ENCODE data around the gene ASB12.
A peak's percentile ranks its signal among the peaks of the same experiment; 100 is the strongest.

The ASB12 gene

GRCh38 chrX:64204701-64205440 lies 25.5 kb downstream of the ASB12 start:
- Histone ChIP-seq H4K12ac (ENCODE audit: low read depth, low read length) (no peak overlapping the region), H3K27ac (ENCODE audit: low read depth, low read length) (no peak overlapping the region), H4K8ac (ENCODE audit: low read depth, low read length) (peak overlapping the region; percentile 70), H2BK12ac (ENCODE audit: low read length) (no peak overlapping the region), H3K4me2 (ENCODE audit: low read length) (peak overlapping the region; percentile 89), H3K14ac (ENCODE audit: low read length) (peak overlapping the region; percentile 5), H3K4ac (ENCODE audit: low read depth, low read length) (no peak overlapping the region), H3K4me1 (ENCODE audit: control insufficient read depth in 1 of 2, insufficient read depth in 2 of 2, low read length in 2 of 2) (peaks cover 8 to 14% of the 10 kb centered on the region in 2 experiments), H3K23ac (ENCODE audit: low read length) (no peak overlapping the region), H3K18ac (ENCODE audit: low read length) (peak overlapping the region; percentile 29), H3K79me1 (ENCODE audit: low read length) (peaks cover 8% of the 10 kb centered on the region), H3K27me3 (ENCODE audit: insufficient read depth, low read length) (no peaks in the 10 kb centered on the region), H2BK120ac (ENCODE audit: insufficient read depth, low read length, poor library complexity) (no peak overlapping the region), H2BK5ac (ENCODE audit: low read depth, low read length, poor library complexity) (no peak overlapping the region), H2AFZ (ENCODE audit: insufficient read depth, low read length, poor library complexity) (no peak overlapping the region), H3K79me2 (ENCODE audit: control insufficient read depth, insufficient read depth, low read length, poor library complexity) (peaks cover 2% of the 10 kb centered on the region), H4K91ac (ENCODE audit: low read depth, low read length) (peak overlapping the region; percentile 54), H3K36me3 (ENCODE audit: control insufficient read depth in 1 of 2, insufficient read depth in 2 of 2, low read length in 2 of 2) (no peaks in the 10 kb centered on the region), H3K9me3 (ENCODE audit: insufficient read depth, low read depth, low read length) (no peaks in the 10 kb centered on the region), H3K4me3 (ENCODE audit: low read depth, low read length) (peak overlapping the region; percentile 81), H3K9ac (ENCODE audit: low read length) (peak overlapping the region; percentile 76), H2AK5ac (ENCODE audit: low read length) (no peak overlapping the region)
- peak in 1 of 2 donors; percentile 6 for DNase-seq
- no CpG with 5 or more reads among the region's 46 CpGs for WGBS (ENCODE audit: extremely low coverage, insufficient coverage, insufficient read length)

- H2BK5ac ChIP-seq (ENCODE audit: low read depth, low read length, poor library complexity) = no peak overlapping the region
- WGBS (ENCODE audit: extremely low coverage, insufficient coverage, insufficient read length) = no CpG with 5 or more reads among the region's 23 CpGs
- no peak overlapping the region for H2AFZ ChIP-seq (ENCODE audit: insufficient read depth, low read length, poor library complexity)
- no peak overlapping the region for H3K27ac ChIP-seq (ENCODE audit: low read depth, low read length)
- H2BK120ac ChIP-seq (ENCODE audit: insufficient read depth, low read length, poor library complexity) = no peak overlapping the region
- no peak for DNase-seq
- no peak overlapping the region for H4K12ac ChIP-seq (ENCODE audit: low read depth, low read length)
- H2AK5ac ChIP-seq (ENCODE audit: low read length) = no peak overlapping the region
- H4K91ac ChIP-seq (ENCODE audit: low read depth, low read length) = no peak overlapping the region
- H3K9ac ChIP-seq (ENCODE audit: low read length) = no peak overlapping the region
- peak overlapping the region; percentile 89 for H3K4me2 ChIP-seq (ENCODE audit: low read length)
- H3K79me2 ChIP-seq (ENCODE audit: control insufficient read depth, insufficient read depth, low read length, poor library complexity) = peaks cover 2% of the 10 kb centered on the region
- H3K18ac ChIP-seq (ENCODE audit: low read length) = no peak overlapping the region
- no peak overlapping the region for H4K8ac ChIP-seq (ENCODE audit: low read depth, low read length)
- H3K9me3 ChIP-seq (ENCODE audit: insufficient read depth, low read depth, low read length) = no peaks in the 10 kb centered on the region
- no peak overlapping the region for H3K4ac ChIP-seq (ENCODE audit: low read depth, low read length)
- H3K79me1 ChIP-seq (ENCODE audit: low read length) = peaks cover 8% of the 10 kb centered on the region
- no peak overlapping the region for H3K4me3 ChIP-seq (ENCODE audit: low read depth, low read length)
- H3K27me3 ChIP-seq (ENCODE audit: insufficient read depth, low read length) = no peaks in the 10 kb centered on the region
- H2BK12ac ChIP-seq (ENCODE audit: low read length) = no peak overlapping the region
- H3K4me1 ChIP-seq (ENCODE audit: control insufficient read depth in 1 of 2, insufficient read depth in 2 of 2, low read length in 2 of 2) = peaks cover 8 to 14% of the 10 kb centered on the region in 2 experiments
- H3K23ac ChIP-seq (ENCODE audit: low read length) = no peak overlapping the region
- no peak overlapping the region for H3K14ac ChIP-seq (ENCODE audit: low read length)
- no peaks in the 10 kb centered on the region for H3K36me3 ChIP-seq (ENCODE audit: control insufficient read depth in 1 of 2, insufficient read depth in 2 of 2, low read length in 2 of 2)
These were observed 26.2 kb downstream of the ASB12 start for GRCh38 chrX:64204252-64204651.

GRCh38 chrX:64202808-64203325 lies 27.5 kb downstream of the ASB12 start:
- Histone ChIP-seq H2AK5ac (ENCODE audit: low read length) (no peak overlapping the region), H3K4me2 (ENCODE audit: low read length) (no peak overlapping the region), H3K79me1 (ENCODE audit: low read length) (peaks cover 8% of the 10 kb centered on the region), H3K23ac (ENCODE audit: low read length) (no peak overlapping the region), H3K27ac (ENCODE audit: low read depth, low read length) (no peak overlapping the region), H3K14ac (ENCODE audit: low read length) (no peak overlapping the region), H2AFZ (ENCODE audit: insufficient read depth, low read length, poor library complexity) (no peak overlapping the region), H3K9ac (ENCODE audit: low read length) (no peak overlapping the region), H4K91ac (ENCODE audit: low read depth, low read length) (no peak overlapping the region), H3K4me3 (ENCODE audit: low read depth, low read length) (no peak overlapping the region), H4K12ac (ENCODE audit: low read depth, low read length) (no peak overlapping the region), H2BK5ac (ENCODE audit: low read depth, low read length, poor library complexity) (no peak overlapping the region), H4K8ac (ENCODE audit: low read depth, low read length) (no peak overlapping the region), H3K4ac (ENCODE audit: low read depth, low read length) (no peak overlapping the region), H3K27me3 (ENCODE audit: insufficient read depth, low read length) (no peaks in the 10 kb centered on the region), H2BK12ac (ENCODE audit: low read length) (no peak overlapping the region), H3K79me2 (ENCODE audit: control insufficient read depth, insufficient read depth, low read length, poor library complexity) (peaks cover 2% of the 10 kb centered on the region), H3K36me3 (ENCODE audit: control insufficient read depth in 1 of 2, insufficient read depth in 2 of 2, low read length in 2 of 2) (no peaks in the 10 kb centered on the region), H3K18ac (ENCODE audit: low read length) (no peak overlapping the region), H3K9me3 (ENCODE audit: insufficient read depth, low read depth, low read length) (no peaks in the 10 kb centered on the region), H3K4me1 (ENCODE audit: control insufficient read depth in 1 of 2, insufficient read depth in 2 of 2, low read length in 2 of 2) (peaks cover 8 to 14% of the 10 kb centered on the region in 2 experiments), H2BK120ac (ENCODE audit: insufficient read depth, low read length, poor library complexity) (no peak overlapping the region)
- no CpG with 5 or more reads among the region's 2 CpGs for WGBS (ENCODE audit: extremely low coverage, insufficient coverage, insufficient read length)
- no peak for DNase-seq

- H4K91ac ChIP-seq (ENCODE audit: low read depth, low read length) = no peak overlapping the region
- H2BK5ac ChIP-seq (ENCODE audit: low read depth, low read length, poor library complexity) = no peak overlapping the region
- no peak overlapping the region for H3K9ac ChIP-seq (ENCODE audit: low read length)
- H3K36me3 ChIP-seq (ENCODE audit: control insufficient read depth in 1 of 2, insufficient read depth in 2 of 2, low read length in 2 of 2) = no peaks in the 10 kb centered on the region
- H4K8ac ChIP-seq (ENCODE audit: low read depth, low read length) = no peak overlapping the region
- H2BK12ac ChIP-seq (ENCODE audit: low read length) = no peak overlapping the region
- no peaks in the 10 kb centered on the region for H3K9me3 ChIP-seq (ENCODE audit: insufficient read depth, low read depth, low read length)
- no peak overlapping the region for H4K12ac ChIP-seq (ENCODE audit: low read depth, low read length)
- H3K23ac ChIP-seq (ENCODE audit: low read length) = no peak overlapping the region
- H3K79me2 ChIP-seq (ENCODE audit: control insufficient read depth, insufficient read depth, low read length, poor library complexity) = no peaks in the 10 kb centered on the region
- H3K4me3 ChIP-seq (ENCODE audit: low read depth, low read length) = no peak overlapping the region
- H2AK5ac ChIP-seq (ENCODE audit: low read length) = no peak overlapping the region
- no peak overlapping the region for H3K14ac ChIP-seq (ENCODE audit: low read length)
- no peaks in the 10 kb centered on the region for H3K79me1 ChIP-seq (ENCODE audit: low read length)
- H2BK120ac ChIP-seq (ENCODE audit: insufficient read depth, low read length, poor library complexity) = no peak overlapping the region
- peaks cover 0 to 2% of the 10 kb centered on the region in 2 experiments for H3K4me1 ChIP-seq (ENCODE audit: control insufficient read depth in 1 of 2, insufficient read depth in 2 of 2, low read length in 2 of 2)
- no peak overlapping the region for H2AFZ ChIP-seq (ENCODE audit: insufficient read depth, low read length, poor library complexity)
- H3K27ac ChIP-seq (ENCODE audit: low read depth, low read length) = no peak overlapping the region
- no peak overlapping the region for H3K18ac ChIP-seq (ENCODE audit: low read length)
- no peaks in the 10 kb centered on the region for H3K27me3 ChIP-seq (ENCODE audit: insufficient read depth, low read length)
- H3K4me2 ChIP-seq (ENCODE audit: low read length) = no peak overlapping the region
- no peak overlapping the region for H3K4ac ChIP-seq (ENCODE audit: low read depth, low read length)
- no peak for DNase-seq
These were observed 32.4 kb downstream of the ASB12 start for GRCh38 chrX:64198036-64198435.
